HepG2 (cell line): ENCODE measurements around the gene RBBP8NL. TPM values are rescaled to one million over a fixed set of nuclear protein-coding genes. Genes with fewer than 3 reads are reported as not detected.

ENCODE experiments used
- ARNT ChIP-seq: fragments of 450-650 bp; IDR thresholded peaks from 2 replicates; pipeline ENCODE4 v1.6.1; 2017
- BATF2 ChIP-seq: sonication (generic); formaldehyde crosslinking; IDR thresholded peaks from 2 replicates; pipeline ENCODE4 v1.8.0; 2022; ENCODE audit warnings: mild to moderate bottlenecking, missing genetic modification reagents, moderate library complexity
- BCLAF1 ChIP-seq: fragments of 450-650 bp; IDR thresholded peaks from 2 replicates; pipeline ENCODE4 v1.6.1; 2017; ENCODE audit warnings: mild to moderate bottlenecking
- CC2D1A ChIP-seq: sonication (generic); formaldehyde crosslinking; IDR thresholded peaks from 2 replicates; pipeline ENCODE4 v1.8.1; 2023; ENCODE audit warnings: mild to moderate bottlenecking, missing genetic modification reagents
- DNMT1 ChIP-seq: sonication (generic); formaldehyde crosslinking; IDR thresholded peaks from 2 replicates; pipeline ENCODE4 v1.5.1; 2020; ENCODE audit warnings: mild to moderate bottlenecking, missing genetic modification reagents
- MTA1 ChIP-seq: sonication (generic); formaldehyde crosslinking; IDR thresholded peaks from 2 replicates; pipeline ENCODE4 v1.4.0; 2020; ENCODE audit warnings: missing genetic modification reagents, mild to moderate bottlenecking, borderline replicate concordance
- MTF1 ChIP-seq: sonication (generic); formaldehyde crosslinking; IDR thresholded peaks from 2 replicates; pipeline ENCODE4 v1.5.0; 2020; ENCODE audit warnings: missing genetic modification reagents
- NCOA2 ChIP-seq: sonication (generic); formaldehyde crosslinking; IDR thresholded peaks from 2 replicates; pipeline ENCODE4 v1.8.0; 2022; ENCODE audit warnings: inconsistent platforms
- NFIB ChIP-seq: sonication (generic); formaldehyde crosslinking; IDR thresholded peaks from 2 replicates; pipeline ENCODE4 v1.9.0; 2021; ENCODE audit warnings: missing genetic modification reagents, mild to moderate bottlenecking, borderline replicate concordance
- NFRKB ChIP-seq: fragments of 450-650 bp; IDR thresholded peaks from 2 replicates; pipeline ENCODE4 v1.6.1; 2017
- NR1H2 ChIP-seq: sonication (generic); formaldehyde crosslinking; IDR thresholded peaks from 2 replicates; pipeline ENCODE4 v1.8.1; 2022; ENCODE audit warnings: low read depth, missing genetic modification reagents, borderline replicate concordance
- RFX3 ChIP-seq: IDR thresholded peaks from 2 replicates; pipeline ENCODE4 v1.6.1; 2016; ENCODE audit warnings: missing biosample characterization, missing genetic modification reagents
- SAP130 ChIP-seq: IDR thresholded peaks from 2 replicates; pipeline ENCODE4 v1.6.1; 2016; ENCODE audit warnings: low read depth
- SIN3B ChIP-seq: fragments of 150-350 bp; IDR thresholded peaks from 2 replicates; pipeline ENCODE4 v1.6.1; 2014; ENCODE audit warnings: low read length
- ZFP37 ChIP-seq: sonication (generic); formaldehyde crosslinking; IDR thresholded peaks from 2 replicates; pipeline ENCODE4 v1.4.0; 2020; ENCODE audit warnings: missing genetic modification reagents, borderline replicate concordance
- ZFYVE20 ChIP-seq: sonication (generic); formaldehyde crosslinking; IDR thresholded peaks from 2 replicates; pipeline ENCODE4 v1.8.0; 2023; ENCODE audit warnings: low read depth, mild to moderate bottlenecking, moderate library complexity, missing genetic modification reagents, borderline replicate concordance
- ZNF282 ChIP-seq: fragments of 450-650 bp; IDR thresholded peaks from 2 replicates; pipeline ENCODE4 v1.6.1; 2018; ENCODE audit not compliant: partially characterized antibody
- ZNF441 ChIP-seq: sonication (generic); formaldehyde crosslinking; IDR thresholded peaks from 2 replicates; pipeline ENCODE4 v1.7.0; 2021; ENCODE audit warnings: missing genetic modification reagents, borderline replicate concordance
- ZNF782 ChIP-seq: sonication (generic); formaldehyde crosslinking; IDR thresholded peaks from 2 replicates; pipeline ENCODE4 v1.4.0; 2020; ENCODE audit warnings: missing genetic modification reagents, mild to moderate bottlenecking, borderline replicate concordance
- ZNF83 ChIP-seq: sonication (generic); formaldehyde crosslinking; IDR thresholded peaks from 2 replicates; pipeline ENCODE4 v1.4.0; 2020; ENCODE audit warnings: missing genetic modification reagents, mild to moderate bottlenecking, borderline replicate concordance
- polyA plus RNA-seq, 8 experiments: library from polyadenylated mRNA; depleted of rRNA in 3 of 8; stranded (reverse) in 7 of 8; unstranded in 1 of 8; fragments of >200 nt; fragmentation: Illumina TruSeq in 4 of 8; extraction: Trizol in 4 of 8; gene quantifications; 2 replicates each; pipeline versions ENCODE4 v1.2.1 to v1.2.3, GENCODE V29; 2011 to 2016; ENCODE audit warnings: low read depth in 4 of 8, missing spikeins in 1 of 8, mixed read lengths in 1 of 8; ENCODE audit not compliant: insufficient read depth in 1 of 8
- total RNA-seq, 5 experiments: library from RNA; depleted of rRNA; stranded (reverse); fragments of >200 nt; fragmentation: Illumina TruSeq; extraction: Trizol; gene quantifications; 2 replicates each; pipeline ENCODE4 v1.2.3, GENCODE V29; 2016; ENCODE audit warnings: low read depth in 1 of 5
- TF ChIP-seq, protein P1 (sequence below): conservative IDR thresholded peaks from 2 replicates; pipeline ENCODE4 v1.6.1; 2018; ENCODE audit warnings: missing genetic modification reagents

The RBBP8NL gene
- total and polyA plus RNA-seq, 2 of the 13 experiments (the other 11 are each of a cell fraction or from before 2014, with no cell fraction given), result 0.69 to 0.86 TPM

DNA sequence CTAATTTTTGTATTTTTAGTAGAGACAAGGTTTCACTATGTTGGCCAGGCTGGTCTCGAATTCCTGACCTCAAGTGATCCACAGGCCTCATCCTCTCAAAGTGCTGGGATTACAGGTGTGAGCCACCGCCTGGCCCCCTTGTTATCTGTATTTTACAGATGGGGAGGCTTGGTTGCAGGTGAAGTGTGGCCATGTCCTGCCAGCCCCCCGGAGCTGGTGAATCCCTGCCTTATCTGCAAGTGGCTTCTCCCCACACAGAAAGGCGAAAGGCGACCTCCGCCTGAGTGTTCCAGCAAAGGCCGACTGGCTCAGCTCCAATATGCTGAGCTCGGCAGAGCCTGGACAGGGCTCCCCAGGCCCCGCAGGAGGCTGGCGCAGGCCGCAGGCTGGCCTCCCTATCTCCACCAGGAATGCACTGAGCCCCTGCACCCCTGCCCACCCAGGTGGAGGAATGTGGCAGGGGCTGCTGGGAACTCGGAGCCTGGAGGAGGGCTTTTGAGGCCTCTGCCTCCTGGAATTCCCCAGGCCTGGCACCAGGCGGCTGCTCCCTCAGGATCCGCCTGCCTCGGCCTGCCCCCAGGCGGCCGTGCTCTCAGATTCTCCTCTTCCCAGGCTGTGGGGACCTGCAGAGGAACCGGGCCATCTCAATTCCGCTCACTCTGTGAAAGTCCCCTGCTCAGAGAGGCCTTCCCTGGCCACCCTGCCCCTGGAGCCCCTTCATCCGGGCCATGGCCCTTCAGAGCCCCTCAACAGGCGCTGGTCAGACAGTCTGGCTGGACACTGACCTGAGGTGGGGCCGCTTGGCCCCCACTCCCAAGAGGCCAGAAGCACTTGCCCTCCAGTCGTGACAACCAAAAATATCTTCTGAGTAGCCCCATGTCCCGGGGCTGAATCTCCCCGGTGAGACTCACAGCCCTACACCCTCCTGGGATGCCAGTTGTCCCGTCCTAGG lies 51.0 kb downstream of the RBBP8NL start (continued):
- TF ChIP-seq MTA1 (CRISPR knock-in tag) (peak; percentile 81; the same call in 1 of the 2 replicates), NFRKB (no peak), RFX3 (CRISPR knock-in tag) (peak; percentile 39; the same call in 1 of the 2 replicates), NR1H2 (CRISPR knock-in tag) (peak; percentile 77; the same call in 1 of the 2 replicates), ZNF441 (CRISPR knock-in tag) (peak; percentile 98), ZNF782 (peak; percentile 50; the same call in 1 of the 2 replicates), ZNF282 (no peak), BCLAF1 (no peak), DNMT1 (CRISPR knock-in tag) (no peak; the same call in 1 of the 2 replicates), BATF2 (no peak), ZNF83 (CRISPR knock-in tag) (no peak), NCOA2 (CRISPR knock-in tag) (peak; percentile 45; the same call in 1 of the 2 replicates), SIN3B (no peak), MTF1 (peak; percentile 36; the same call in 1 of the 2 replicates), CC2D1A (CRISPR knock-in tag) (no peak), SAP130 (peak; percentile 92), ZFP37 (CRISPR knock-in tag) (no peak), ZFYVE20 (CRISPR knock-in tag) (no peak), NFIB (CRISPR knock-in tag) (no peak), ARNT (no peak)
- TF ChIP-seq, protein P1, sequence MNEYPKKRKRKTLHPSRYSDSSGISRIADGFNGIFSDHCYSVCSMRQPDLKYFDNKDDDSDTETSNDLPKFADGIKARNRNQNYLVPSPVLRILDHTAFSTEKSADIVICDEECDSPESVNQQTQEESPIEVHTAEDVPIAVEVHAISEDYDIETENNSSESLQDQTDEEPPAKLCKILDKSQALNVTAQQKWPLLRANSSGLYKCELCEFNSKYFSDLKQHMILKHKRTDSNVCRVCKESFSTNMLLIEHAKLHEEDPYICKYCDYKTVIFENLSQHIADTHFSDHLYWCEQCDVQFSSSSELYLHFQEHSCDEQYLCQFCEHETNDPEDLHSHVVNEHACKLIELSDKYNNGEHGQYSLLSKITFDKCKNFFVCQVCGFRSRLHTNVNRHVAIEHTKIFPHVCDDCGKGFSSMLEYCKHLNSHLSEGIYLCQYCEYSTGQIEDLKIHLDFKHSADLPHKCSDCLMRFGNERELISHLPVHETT (CRISPR knock-in tag), result peak; percentile 25; the same call in 1 of the 2 replicates
